Subcutaneous abdominal adipose tissue (tissue), 5 donors: Measurements from ENCODE around the gene RAI14.
"Not testable (repeated sequence)": the region's sequence is repeated elsewhere in the genome, so short reads cannot be mapped to it uniquely, and the experiment has no call there.

Experiments used
- H3K27ac ChIP-seq: one replicate; pipeline ENCODE4 v1.7.0; 2013; ENCODE audit warnings: low read depth, mild to moderate bottlenecking, inconsistent platforms, low read length, moderate library complexity
- H3K27me3 ChIP-seq, 5 donors: one replicate each; pipeline ENCODE4 v1.7.0; 2013; ENCODE audit warnings: low read length in 5 of 5, inconsistent platforms in 1 of 5; ENCODE audit not compliant: control insufficient read depth in 5 of 5, insufficient read depth in 4 of 5
- H3K36me3 ChIP-seq, 5 donors: one replicate each; pipeline ENCODE4 v1.7.0; 2013; ENCODE audit warnings: low read length in 5 of 5; ENCODE audit not compliant: control insufficient read depth in 5 of 5, insufficient read depth in 5 of 5
- H3K4me1 ChIP-seq, 5 donors: one replicate each; pipeline ENCODE4 v1.7.0; 2013; ENCODE audit warnings: low read length in 5 of 5, mild to moderate bottlenecking in 3 of 5, moderate library complexity in 1 of 5; ENCODE audit not compliant: control insufficient read depth in 5 of 5, insufficient read depth in 5 of 5
- H3K4me3 ChIP-seq, 5 donors: one replicate each; pipeline ENCODE4 v1.7.0; 2013; ENCODE audit warnings: low read length in 5 of 5, low read depth in 1 of 5
- H3K9ac ChIP-seq, 5 donors: one replicate each; pipeline ENCODE4 v1.7.0; 2013; ENCODE audit warnings: low read length in 5 of 5, mild to moderate bottlenecking in 4 of 5, moderate library complexity in 3 of 5
- H3K9me3 ChIP-seq, 5 donors: one replicate each; pipeline ENCODE4 v1.7.0; 2013; ENCODE audit warnings: low read length in 5 of 5; ENCODE audit not compliant: control insufficient read depth in 5 of 5
- donor health status: healthy.
- donor health status: healthy.
- donor health status: healthy.
- donor health status: healthy.
- donor health status: healthy.

The RAI14 gene

DNA sequence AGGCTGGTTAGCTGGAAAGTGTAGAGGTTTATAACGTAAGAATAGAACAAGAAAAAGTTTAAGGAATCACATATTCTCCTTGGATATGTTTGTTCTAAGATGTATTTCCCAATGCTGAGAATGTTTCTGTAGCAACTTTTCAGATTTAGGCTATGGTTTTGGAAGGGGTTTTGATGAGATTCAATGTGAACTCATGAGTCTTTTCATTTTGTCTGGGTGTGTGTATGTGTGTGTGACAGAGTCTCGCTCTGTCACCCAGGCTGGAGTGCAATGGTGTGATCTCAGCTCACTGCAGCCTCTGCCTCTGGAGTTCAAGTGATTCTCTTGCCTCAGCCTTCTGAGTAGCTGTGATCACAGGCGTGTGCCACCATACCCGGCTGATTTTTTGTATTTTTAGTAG lies 38.6 kb downstream of the RAI14 start:
- H3K4me1 ChIP-seq: peaks cover 0 to 10% (median 6%) of the 10 kb centered on the region in 5 donors

DNA sequence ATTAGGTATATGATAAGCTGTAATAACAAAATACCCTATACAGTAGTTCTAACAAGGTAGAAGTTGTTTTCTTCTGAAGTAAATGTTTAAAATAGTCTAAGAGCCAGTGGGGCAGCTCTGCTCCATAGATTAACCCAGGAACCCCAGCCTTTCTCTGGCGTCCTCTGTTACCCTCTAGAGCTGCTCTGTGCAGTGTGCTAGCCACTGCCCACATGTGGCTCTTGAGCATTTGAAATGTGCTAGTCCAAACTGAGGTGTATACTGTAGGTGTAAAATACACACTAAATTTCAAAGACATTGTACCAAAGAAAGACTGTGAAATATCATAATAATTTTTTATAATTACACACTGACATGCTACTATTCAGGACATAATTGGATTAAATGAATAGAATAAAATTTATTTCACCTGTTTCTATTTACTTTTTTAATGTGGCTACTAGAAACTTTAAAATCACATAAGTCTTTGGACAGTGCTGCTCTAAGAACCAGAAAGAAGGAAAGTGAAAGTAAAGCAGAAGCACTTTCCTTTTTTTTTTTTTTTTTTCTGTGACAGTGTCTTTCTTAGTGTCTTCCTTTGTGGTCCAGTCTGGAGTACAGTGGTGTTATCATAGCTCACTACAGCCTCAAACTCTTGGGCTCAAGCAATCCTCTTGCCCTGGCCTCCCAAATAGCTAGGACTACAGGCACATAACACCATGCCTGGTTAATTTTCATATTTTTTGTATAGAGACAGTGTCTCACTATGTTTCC lies 39.3 kb downstream of the RAI14 start:
- peaks cover 0 to 10% (median 6%) of the 10 kb centered on the region in 5 donors for H3K4me1 ChIP-seq
- no peak overlapping the region for H3K9ac ChIP-seq
- no peaks in the 10 kb centered on the region for H3K27me3 ChIP-seq
- H3K4me3 ChIP-seq: no peak overlapping the region
- H3K36me3 ChIP-seq: no peaks in the 10 kb centered on the region
- no peak overlapping the region for H3K27ac ChIP-seq
- H3K9me3 ChIP-seq: no peaks in the 10 kb centered on the region

More for the DNA sequence above, 38.6 kb downstream of the RAI14 start:
- no peaks in the 10 kb centered on the region for H3K27me3 ChIP-seq
- no peak overlapping the region for H3K27ac ChIP-seq
- no peak overlapping the region for H3K4me3 ChIP-seq
- H3K9me3 ChIP-seq: no peaks in the 10 kb centered on the region
- H3K9ac ChIP-seq: no peak overlapping the region
- H3K36me3 ChIP-seq: no peaks in the 10 kb centered on the region

DNA sequence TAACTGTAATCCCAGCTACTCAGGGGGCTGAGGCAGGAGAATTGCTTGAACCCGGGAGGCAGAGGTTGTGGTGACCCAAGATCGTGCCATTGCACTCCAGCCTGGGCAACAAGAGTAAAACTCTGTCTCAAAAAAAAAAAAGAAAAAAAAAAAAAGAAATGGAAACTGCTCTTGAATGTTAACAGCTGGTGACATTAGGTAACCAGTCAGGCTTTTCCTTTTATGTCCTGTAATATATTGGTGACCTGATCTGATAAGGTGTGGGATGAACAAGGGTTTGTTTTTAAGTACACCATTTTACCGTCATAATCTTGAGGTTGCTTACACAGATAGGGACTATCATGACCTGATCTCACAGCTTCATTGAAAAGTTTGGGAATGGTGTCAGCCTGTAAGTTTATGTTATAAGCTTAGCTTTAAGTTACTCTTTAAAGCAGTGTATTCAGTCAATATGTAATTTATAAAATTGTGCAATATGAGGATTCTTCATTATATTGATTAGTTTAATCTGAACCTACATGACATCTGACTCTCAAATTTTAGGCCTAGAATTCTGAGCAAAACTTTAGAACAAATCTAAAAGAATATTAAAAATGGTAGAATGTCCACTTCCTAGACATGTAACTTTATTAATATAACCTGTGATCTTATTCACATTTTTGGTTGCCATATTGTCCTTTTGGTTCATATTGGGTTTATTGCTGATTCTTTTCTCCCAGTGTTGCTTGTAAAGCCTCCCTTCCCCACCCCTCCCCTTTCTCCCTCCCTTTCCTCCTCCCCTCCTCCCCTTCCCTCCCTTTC lies 41.4 kb downstream of the RAI14 start:
- Histone ChIP-seq H3K4me1 (peaks cover 0 to 10% (median 6%) of the 10 kb centered on the region in 5 donors), H3K27ac (no peak overlapping the region), H3K9ac (no peak overlapping the region), H3K36me3 (no peaks in the 10 kb centered on the region), H3K4me3 (no peak overlapping the region), H3K9me3 (no peaks in the 10 kb centered on the region), H3K27me3 (no peaks in the 10 kb centered on the region)

DNA sequence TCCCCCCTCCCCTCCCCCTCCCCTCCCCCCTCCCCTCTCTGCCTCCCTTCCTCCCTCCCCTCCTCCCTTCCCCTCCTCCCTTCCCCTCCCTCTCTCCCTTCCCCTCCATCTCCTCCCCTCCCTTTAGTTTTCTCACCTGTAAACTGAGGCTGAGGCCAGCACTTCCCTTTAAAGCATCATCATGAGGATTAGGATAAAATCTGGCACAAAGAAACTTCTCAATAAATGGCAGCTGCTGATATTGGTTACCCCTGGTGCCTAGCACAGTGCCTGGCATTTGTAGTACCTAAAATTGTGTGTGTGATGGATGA lies 41.9 kb downstream of the RAI14 start:
- no peaks in the 10 kb centered on the region for H3K27me3 ChIP-seq
- peaks cover 0 to 10% (median 6%) of the 10 kb centered on the region in 5 donors for H3K4me1 ChIP-seq
- no peak overlapping the region for H3K9ac ChIP-seq
- no peaks in the 10 kb centered on the region for H3K9me3 ChIP-seq
- H3K36me3 ChIP-seq: no peaks in the 10 kb centered on the region
- H3K4me3 ChIP-seq: no peak overlapping the region
- no peak overlapping the region for H3K27ac ChIP-seq

DNA sequence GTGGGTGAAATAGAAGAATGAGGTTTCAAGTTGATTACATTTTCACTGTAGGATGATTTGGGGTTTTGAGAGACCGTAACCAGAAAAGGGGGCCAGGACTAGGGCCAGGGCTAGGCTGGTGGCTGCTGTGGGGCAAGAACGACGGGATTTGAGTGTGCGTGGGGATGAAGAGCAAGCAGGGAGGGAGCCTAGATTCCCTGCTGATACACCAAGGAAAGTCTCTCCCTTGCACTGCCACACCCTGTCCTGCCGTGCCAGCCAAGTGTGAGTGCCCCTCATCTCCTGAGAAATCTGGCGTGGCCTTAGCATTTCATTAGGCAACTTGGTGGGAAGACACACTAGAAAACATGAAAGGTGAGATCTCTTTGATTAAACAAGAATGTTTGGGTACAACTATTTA lies 42.6 kb downstream of the RAI14 start:
- Histone ChIP-seq H3K27ac (no peak overlapping the region), H3K4me1 (peaks cover 0 to 10% (median 6%) of the 10 kb centered on the region in 5 donors), H3K27me3 (no peaks in the 10 kb centered on the region), H3K9ac (no peak overlapping the region), H3K36me3 (no peaks in the 10 kb centered on the region), H3K4me3 (no peak overlapping the region), H3K9me3 (no peaks in the 10 kb centered on the region)

DNA sequence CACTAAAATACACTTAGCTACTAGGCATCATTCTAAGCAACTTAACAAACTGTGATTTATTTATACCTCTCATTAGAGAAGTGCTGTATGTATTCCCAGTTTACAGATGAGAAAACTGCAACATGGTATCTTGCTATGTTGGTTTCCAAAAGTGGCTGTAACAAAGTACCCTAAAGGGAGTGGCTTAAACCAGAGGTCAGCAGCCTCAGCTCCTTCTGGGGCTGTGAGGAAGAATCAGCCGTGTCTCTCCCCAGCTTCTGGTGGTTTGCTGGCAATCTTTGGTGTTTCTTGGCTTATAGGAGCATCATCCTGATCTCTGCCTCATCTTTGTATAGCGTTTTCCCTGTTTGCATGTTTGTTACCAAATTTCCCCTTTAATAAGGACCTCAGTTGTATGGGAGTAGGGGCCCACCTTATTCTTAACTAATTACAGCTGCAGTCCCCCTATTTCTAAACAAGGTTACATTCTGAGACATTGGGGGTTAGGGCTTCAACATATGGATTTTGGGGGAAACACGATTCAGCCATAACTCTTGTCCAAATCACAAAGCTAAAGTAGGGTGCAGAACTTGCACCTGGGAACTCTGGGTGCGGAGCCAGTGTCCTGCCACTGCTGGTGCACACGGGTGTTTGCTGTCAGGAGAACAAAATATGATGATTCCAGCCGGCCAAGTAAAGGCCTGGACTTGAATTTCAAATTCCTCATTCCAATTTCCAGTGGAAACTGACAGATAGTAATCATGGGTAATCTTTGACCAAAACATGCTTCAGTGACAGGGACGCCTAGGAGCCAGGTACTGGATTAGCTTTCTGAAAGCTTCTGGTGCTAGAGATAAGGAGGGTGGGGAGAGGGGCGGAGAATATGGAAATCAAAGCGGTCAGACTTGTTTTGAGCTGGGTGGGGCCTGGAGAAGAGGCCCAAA lies 43.3 kb downstream of the RAI14 start:
- Histone ChIP-seq H3K27ac (no peak overlapping the region), H3K9me3 (no peaks in the 10 kb centered on the region), H3K4me1 (peaks cover 0 to 10% (median 6%) of the 10 kb centered on the region in 5 donors), H3K9ac (no peak overlapping the region), H3K4me3 (no peak overlapping the region), H3K27me3 (no peaks in the 10 kb centered on the region), H3K36me3 (no peaks in the 10 kb centered on the region)

DNA sequence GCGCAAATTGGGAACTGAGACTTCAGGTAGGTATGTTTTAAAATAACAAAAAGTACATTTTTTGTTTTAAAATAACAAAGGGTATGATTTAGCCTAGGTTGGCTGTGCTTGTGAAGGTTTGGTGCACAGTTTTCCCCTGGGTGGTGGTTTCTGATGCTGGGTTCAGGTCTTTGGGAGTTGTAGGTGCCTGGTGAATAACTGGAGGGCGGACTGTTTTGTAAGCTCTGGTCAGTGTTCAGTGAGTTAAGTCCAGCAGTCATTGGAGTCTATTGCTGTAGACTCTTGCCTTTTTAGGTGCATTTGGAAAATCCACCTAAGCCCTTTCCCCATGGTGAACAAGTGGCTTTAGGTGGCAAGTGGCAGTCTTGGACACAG lies 43.9 kb downstream of the RAI14 start:
- H3K9me3 ChIP-seq: no peaks in the 10 kb centered on the region
- H3K4me1 ChIP-seq: peaks cover 0 to 8% (median 3%) of the 10 kb centered on the region in 5 donors
- H3K36me3 ChIP-seq: no peaks in the 10 kb centered on the region
- H3K9ac ChIP-seq: no peak overlapping the region
- no peak overlapping the region for H3K4me3 ChIP-seq
- no peak overlapping the region for H3K27ac ChIP-seq
- H3K27me3 ChIP-seq: no peaks in the 10 kb centered on the region

DNA sequence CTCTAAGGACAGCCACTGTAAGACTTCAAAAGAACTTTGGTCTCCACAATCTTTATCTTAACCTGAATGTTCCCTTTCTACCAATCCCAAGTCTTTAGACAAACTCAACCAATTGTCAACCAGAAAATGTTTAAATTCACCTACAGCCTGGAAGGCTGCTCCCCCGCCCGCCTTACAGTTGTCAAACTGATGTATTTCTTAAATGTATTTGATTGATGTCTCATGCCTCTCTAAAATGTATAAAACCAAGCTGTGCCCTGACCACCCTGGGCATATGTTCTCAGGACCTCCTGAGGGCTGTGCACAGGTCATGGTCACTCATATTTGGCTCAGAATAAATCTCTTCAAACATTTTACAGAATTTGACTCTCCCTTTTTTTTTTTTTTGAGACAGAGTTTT lies 45.3 kb downstream of the RAI14 start:
- not testable (repeated sequence) for H3K27me3 ChIP-seq, H3K9ac ChIP-seq, H3K4me1 ChIP-seq, H3K4me3 ChIP-seq, H3K9me3 ChIP-seq, H3K36me3 ChIP-seq, H3K27ac ChIP-seq

DNA sequence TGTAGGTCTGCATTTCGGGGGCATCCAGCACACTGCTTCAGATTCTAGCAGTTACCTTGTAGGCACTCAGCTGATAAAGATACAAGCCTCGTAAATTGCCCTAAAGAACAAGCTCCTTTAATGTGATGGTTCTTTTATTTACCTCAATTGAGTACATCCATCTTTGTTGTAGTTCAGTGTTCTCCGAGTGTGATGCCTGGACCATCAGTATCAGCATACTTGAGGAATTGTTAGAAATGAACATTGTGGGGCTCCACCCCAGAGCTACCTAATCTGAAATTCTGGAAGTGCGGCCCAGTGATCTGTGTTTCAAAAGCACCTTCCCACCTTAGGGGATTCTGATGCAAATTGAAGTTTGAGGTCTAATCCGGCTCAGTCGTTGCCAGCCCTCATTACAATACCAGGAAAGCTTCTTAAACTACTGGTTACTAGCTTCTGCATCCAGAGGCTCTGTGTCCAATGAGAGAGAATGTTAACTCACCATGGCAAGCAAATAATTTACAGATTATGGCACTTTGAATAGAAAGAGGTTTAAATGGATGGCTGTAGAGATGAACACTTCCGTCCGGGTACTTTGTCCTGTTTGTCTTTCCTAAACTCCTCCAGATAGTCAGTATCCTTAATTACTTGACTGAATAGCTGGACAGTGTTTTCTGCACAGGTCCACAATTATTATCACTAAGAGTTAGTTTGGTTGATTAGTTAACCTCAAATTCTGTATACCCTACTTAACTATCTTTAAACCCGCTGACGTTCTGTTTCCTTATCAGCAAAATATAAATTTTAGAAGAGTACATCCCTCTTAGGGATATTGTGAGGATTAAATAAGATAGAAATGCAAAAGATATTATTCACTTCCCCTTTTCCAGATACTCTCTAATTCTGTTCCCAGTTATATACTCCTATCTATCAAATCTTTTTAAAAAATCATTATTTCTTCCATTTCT lies 47.9 kb downstream of the RAI14 start:
- Histone ChIP-seq H3K4me1 (no peaks in the 10 kb centered on the region), H3K9ac (no peak overlapping the region), H3K9me3 (no peaks in the 10 kb centered on the region), H3K36me3 (no peaks in the 10 kb centered on the region), H3K4me3 (no peak overlapping the region), H3K27me3 (no peaks in the 10 kb centered on the region), H3K27ac (no peak overlapping the region)
